ENCODE results near the gene SUSD1.

The SUSD1 gene

DNA sequence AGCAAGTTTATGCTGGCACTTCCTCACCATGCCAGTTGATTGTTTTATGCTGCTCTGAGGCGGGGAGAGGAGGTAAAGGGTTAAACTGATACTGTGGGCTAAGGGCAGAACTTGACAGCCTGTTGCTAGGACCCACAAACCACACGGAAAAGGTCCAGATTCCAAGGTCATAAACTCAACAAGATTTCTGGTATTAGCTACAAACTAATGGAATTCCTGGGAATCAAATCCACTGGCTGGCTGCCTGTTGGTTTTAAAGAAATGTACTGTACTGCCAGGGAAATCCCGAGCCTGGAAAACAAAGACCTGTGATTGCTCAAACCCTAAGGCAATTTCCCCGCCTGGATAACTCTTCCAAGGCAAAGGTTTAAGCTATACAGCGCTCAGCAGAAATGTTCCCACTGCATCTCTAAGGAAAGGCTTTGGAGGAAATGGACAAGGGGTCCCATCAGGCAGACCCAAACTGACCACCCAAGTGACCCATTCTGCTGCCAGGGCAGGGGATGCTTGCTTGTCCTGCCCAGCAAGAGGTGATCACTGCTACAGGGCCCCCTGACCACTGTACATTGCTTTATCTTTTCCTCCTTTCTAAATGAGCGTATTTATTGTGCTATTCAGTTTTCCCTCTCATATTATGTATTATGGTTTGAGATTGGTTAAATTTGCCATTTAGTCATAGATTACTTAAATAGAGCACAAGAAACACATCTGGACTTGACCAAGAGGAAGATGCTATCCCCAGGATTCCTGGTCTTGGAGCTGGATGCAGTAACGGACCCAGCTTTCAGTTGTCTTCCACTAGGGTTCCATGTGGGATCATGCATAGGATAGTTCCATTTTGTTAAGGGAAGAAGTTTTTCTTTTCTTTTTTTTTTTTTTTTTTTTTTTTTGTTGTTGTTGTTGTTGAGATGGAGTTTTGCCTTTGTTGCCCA is 124.3 kb downstream of the SUSD1 start:
- Histone ChIP-seq H3K27me3 (ENCODE audit: insufficient read depth, low read length) (no peaks in the 10 kb centered on the region), H3K36me3 (ENCODE audit: insufficient read depth, low read length) (peaks cover 10% of the 10 kb centered on the region; the same call in 1 of the 2 replicates), H3K79me2 (ENCODE audit: control insufficient read depth, insufficient read depth, low read length, unreplicated experiment) (peaks cover 3% of the 10 kb centered on the region), H2AFZ (ENCODE audit: low read length, unreplicated experiment) (no peak overlapping the region), H3K4me3 (ENCODE audit: low read depth, low read length) (no peak overlapping the region), H3K27ac (ENCODE audit: low read depth, low read length) (peak overlapping the region; percentile 99), H3K4me1 (ENCODE audit: control insufficient read depth, insufficient read depth, low read length, unreplicated experiment) (peaks cover 62% of the 10 kb centered on the region)

- peaks cover 70% of the 10 kb centered on the region for H3K4me1 ChIP-seq (ENCODE audit: control insufficient read depth, insufficient read depth, low read length, unreplicated experiment)
- H3K27ac ChIP-seq (ENCODE audit: low read depth, low read length): peak overlapping the region; percentile 99
- H2AFZ ChIP-seq (ENCODE audit: low read length, unreplicated experiment): peak overlapping the region; percentile 34
- peak overlapping the region; percentile 30; the same call in 1 of the 2 replicates for H3K4me3 ChIP-seq (ENCODE audit: low read depth, low read length)
- peaks cover 3% of the 10 kb centered on the region for H3K79me2 ChIP-seq (ENCODE audit: control insufficient read depth, insufficient read depth, low read length, unreplicated experiment)
- H3K36me3 ChIP-seq (ENCODE audit: insufficient read depth, low read length): peaks cover 10% of the 10 kb centered on the region; the same call in 1 of the 2 replicates
- H3K27me3 ChIP-seq (ENCODE audit: insufficient read depth, low read length): no peaks in the 10 kb centered on the region
These were observed 125.1 kb downstream of the SUSD1 start for GRCh38 chr9:112049811-112050516.

DNA sequence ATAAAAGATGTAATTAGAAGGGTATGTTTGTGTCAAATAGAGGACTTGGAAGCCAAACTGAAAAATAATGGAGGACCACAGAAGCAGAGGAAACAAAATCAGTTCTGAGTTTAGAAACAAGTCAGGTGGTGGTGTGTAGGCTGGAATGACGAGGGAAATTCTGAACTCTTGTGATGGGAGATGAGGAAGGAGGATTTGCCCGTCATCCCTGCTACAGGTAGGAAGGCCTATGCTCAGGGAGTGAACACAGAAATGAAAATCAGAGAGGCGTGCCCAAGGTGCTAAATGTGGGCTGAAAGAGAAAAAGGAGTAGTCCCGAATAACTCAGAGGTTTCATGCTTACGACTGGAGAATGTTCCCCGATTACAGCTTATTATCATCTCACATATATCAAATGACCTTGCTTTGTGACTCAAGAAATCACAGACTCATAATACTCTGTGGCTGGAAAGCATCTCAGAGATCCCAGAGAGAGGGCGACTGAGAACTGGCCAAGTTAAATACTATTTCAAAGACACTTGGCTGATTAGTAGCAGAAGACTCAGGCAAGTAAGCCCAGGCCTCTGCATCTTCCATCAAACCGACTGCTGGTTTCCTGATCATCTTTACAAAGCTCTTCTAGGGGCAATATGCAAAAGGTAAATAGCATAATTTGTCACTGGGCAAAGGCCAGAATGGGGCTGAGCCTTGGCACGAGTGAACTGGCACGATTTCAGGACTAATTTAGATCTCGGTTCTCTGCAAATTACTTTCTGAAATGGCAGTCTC is 126.0 kb downstream of the SUSD1 start:
- H3K36me3 ChIP-seq (ENCODE audit: insufficient read depth, low read length): 0 out of 2 replicates have a peak, but pooled peaks cover 10% of the 10 kb centered on the region
- H3K27ac ChIP-seq (ENCODE audit: low read depth, low read length): peak overlapping the region; percentile 99

GRCh38 chr9:112047538-112048066 is 127.5 kb downstream of the SUSD1 start:
- Histone ChIP-seq H3K27me3 (ENCODE audit: insufficient read depth, low read length) (no peaks in the 10 kb centered on the region), H2AFZ (ENCODE audit: low read length, unreplicated experiment) (no peak overlapping the region), H3K4me3 (ENCODE audit: low read depth, low read length) (no peak overlapping the region), H3K4me1 (ENCODE audit: control insufficient read depth, insufficient read depth, low read length, unreplicated experiment) (peaks cover 90% of the 10 kb centered on the region), H3K79me2 (ENCODE audit: control insufficient read depth, insufficient read depth, low read length, unreplicated experiment) (peaks cover 3% of the 10 kb centered on the region), H3K27ac (ENCODE audit: low read depth, low read length) (peak overlapping the region; percentile 99), H3K36me3 (ENCODE audit: insufficient read depth, low read length) (0 out of 2 replicates have a peak, but pooled peaks cover 10% of the 10 kb centered on the region)

More for the DNA sequence above, 126.0 kb downstream of the SUSD1 start:
- peak overlapping the region; percentile 30; the same call in 1 of the 2 replicates for H3K4me3 ChIP-seq (ENCODE audit: low read depth, low read length)
- peak overlapping the region; percentile 34 for H2AFZ ChIP-seq (ENCODE audit: low read length, unreplicated experiment)
- H3K4me1 ChIP-seq (ENCODE audit: control insufficient read depth, insufficient read depth, low read length, unreplicated experiment): peaks cover 78% of the 10 kb centered on the region
- no peaks in the 10 kb centered on the region for H3K27me3 ChIP-seq (ENCODE audit: insufficient read depth, low read length)
- peaks cover 3% of the 10 kb centered on the region for H3K79me2 ChIP-seq (ENCODE audit: control insufficient read depth, insufficient read depth, low read length, unreplicated experiment)

- H3K4me1 ChIP-seq (ENCODE audit: control insufficient read depth, insufficient read depth, low read length, unreplicated experiment): peaks cover 91% of the 10 kb centered on the region
- H3K36me3 ChIP-seq (ENCODE audit: insufficient read depth, low read length): 0 out of 2 replicates have a peak, but pooled peaks cover 10% of the 10 kb centered on the region
- H3K27ac ChIP-seq (ENCODE audit: low read depth, low read length): peak overlapping the region; percentile 99
- no peak overlapping the region for H2AFZ ChIP-seq (ENCODE audit: low read length, unreplicated experiment)
- H3K4me3 ChIP-seq (ENCODE audit: low read depth, low read length): peak overlapping the region; percentile 11; the same call in 1 of the 2 replicates
- no peaks in the 10 kb centered on the region for H3K27me3 ChIP-seq (ENCODE audit: insufficient read depth, low read length)
- peaks cover 3% of the 10 kb centered on the region for H3K79me2 ChIP-seq (ENCODE audit: control insufficient read depth, insufficient read depth, low read length, unreplicated experiment)
These were observed 128.9 kb downstream of the SUSD1 start for GRCh38 chr9:112046181-112046580.

GRCh38 chr9:112044881-112045280 is 130.2 kb downstream of the SUSD1 start:
- Histone ChIP-seq H2AFZ (ENCODE audit: low read length, unreplicated experiment) (no peak overlapping the region), H3K4me1 (ENCODE audit: control insufficient read depth, insufficient read depth, low read length, unreplicated experiment) (peaks cover 87% of the 10 kb centered on the region)

GRCh38 chr9:112044186-112044585 is 130.9 kb downstream of the SUSD1 start:
- Histone ChIP-seq H3K4me1 (ENCODE audit: control insufficient read depth, insufficient read depth, low read length, unreplicated experiment) (peaks cover 80% of the 10 kb centered on the region), H3K36me3 (ENCODE audit: insufficient read depth, low read length) (0 out of 2 replicates have a peak, but pooled peaks cover 10% of the 10 kb centered on the region), H3K27me3 (ENCODE audit: insufficient read depth, low read length) (no peaks in the 10 kb centered on the region)

More at GRCh38 chr9:112044881-112045280, 130.2 kb downstream of the SUSD1 start:
- no peaks in the 10 kb centered on the region for H3K27me3 ChIP-seq (ENCODE audit: insufficient read depth, low read length)
- H3K36me3 ChIP-seq (ENCODE audit: insufficient read depth, low read length): 0 out of 2 replicates have a peak, but pooled peaks cover 10% of the 10 kb centered on the region
- H3K27ac ChIP-seq (ENCODE audit: low read depth, low read length): peak overlapping the region; percentile 99
- peaks cover 3% of the 10 kb centered on the region for H3K79me2 ChIP-seq (ENCODE audit: control insufficient read depth, insufficient read depth, low read length, unreplicated experiment)
- no peak overlapping the region for H3K4me3 ChIP-seq (ENCODE audit: low read depth, low read length)

GRCh38 chr9:112043423-112043822 is 131.7 kb downstream of the SUSD1 start:
- Histone ChIP-seq H3K36me3 (ENCODE audit: insufficient read depth, low read length) (0 out of 2 replicates have a peak, but pooled peaks cover 10% of the 10 kb centered on the region), H3K4me1 (ENCODE audit: control insufficient read depth, insufficient read depth, low read length, unreplicated experiment) (peaks cover 74% of the 10 kb centered on the region), H3K4me3 (ENCODE audit: low read depth, low read length) (no peak overlapping the region), H3K27ac (ENCODE audit: low read depth, low read length) (peak overlapping the region; percentile 99), H2AFZ (ENCODE audit: low read length, unreplicated experiment) (no peak overlapping the region), H3K79me2 (ENCODE audit: control insufficient read depth, insufficient read depth, low read length, unreplicated experiment) (peaks cover 3% of the 10 kb centered on the region), H3K27me3 (ENCODE audit: insufficient read depth, low read length) (no peaks in the 10 kb centered on the region)

More at GRCh38 chr9:112044186-112044585, 130.9 kb downstream of the SUSD1 start:
- no peak overlapping the region for H2AFZ ChIP-seq (ENCODE audit: low read length, unreplicated experiment)
- H3K4me3 ChIP-seq (ENCODE audit: low read depth, low read length): no peak overlapping the region
- peaks cover 3% of the 10 kb centered on the region for H3K79me2 ChIP-seq (ENCODE audit: control insufficient read depth, insufficient read depth, low read length, unreplicated experiment)
- peak overlapping the region; percentile 99 for H3K27ac ChIP-seq (ENCODE audit: low read depth, low read length)

DNA sequence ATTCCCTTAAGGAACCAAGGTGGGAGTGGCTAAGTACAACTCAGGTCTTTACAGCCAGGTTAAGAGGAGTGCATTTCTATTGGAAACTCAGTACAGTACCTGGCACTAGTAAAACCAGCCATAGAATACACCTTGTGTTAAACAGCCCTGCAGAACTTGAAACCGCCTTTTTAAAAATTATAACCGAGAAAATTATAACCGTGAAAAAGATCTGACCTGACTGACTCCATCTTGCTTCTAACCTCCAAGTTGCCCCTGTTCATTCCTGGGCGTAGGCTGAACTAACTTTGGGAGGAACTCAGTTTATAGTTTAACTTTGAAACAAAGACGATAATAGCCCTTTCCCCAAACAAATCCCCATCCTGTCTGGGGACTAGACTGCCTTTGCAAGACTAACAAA is 132.3 kb downstream of the SUSD1 start:
- Histone ChIP-seq H2AFZ (ENCODE audit: low read length, unreplicated experiment) (no peak overlapping the region), H3K27ac (ENCODE audit: low read depth, low read length) (peak overlapping the region; percentile 99), H3K27me3 (ENCODE audit: insufficient read depth, low read length) (no peaks in the 10 kb centered on the region), H3K4me1 (ENCODE audit: control insufficient read depth, insufficient read depth, low read length, unreplicated experiment) (peaks cover 75% of the 10 kb centered on the region), H3K36me3 (ENCODE audit: insufficient read depth, low read length) (0 out of 2 replicates have a peak, but pooled peaks cover 7% of the 10 kb centered on the region), H3K79me2 (ENCODE audit: control insufficient read depth, insufficient read depth, low read length, unreplicated experiment) (peaks cover under 1% of the 10 kb centered on the region), H3K4me3 (ENCODE audit: low read depth, low read length) (no peak overlapping the region)

All from ACC112 (cell line).